Measurements from ENCODE around the gene ANXA10.

GRCh38 chr4:168129046-168129772 lies 36.9 kb downstream of the ANXA10 start:
- TF ChIP-seq SIN3A (IDR thresholded peaks at IDR 0.05; ENCODE audit: borderline replicate concordance, insufficient read depth, low read depth, low read length) (no peak), POLR2AphosphoS5 (IDR thresholded peaks at IDR 0.05; ENCODE audit: low read depth, low read length) (no peak), REST (IDR thresholded peaks at IDR 0.05; ENCODE audit: insufficient read depth in 1 of 2, low read depth in 2 of 2, low read length in 1 of 2) (no peak), TCF7L2 (IDR thresholded peaks at IDR 0.05; ENCODE audit: low read depth, low read length) (no peak)
- TF ChIP-seq, protein P1, sequence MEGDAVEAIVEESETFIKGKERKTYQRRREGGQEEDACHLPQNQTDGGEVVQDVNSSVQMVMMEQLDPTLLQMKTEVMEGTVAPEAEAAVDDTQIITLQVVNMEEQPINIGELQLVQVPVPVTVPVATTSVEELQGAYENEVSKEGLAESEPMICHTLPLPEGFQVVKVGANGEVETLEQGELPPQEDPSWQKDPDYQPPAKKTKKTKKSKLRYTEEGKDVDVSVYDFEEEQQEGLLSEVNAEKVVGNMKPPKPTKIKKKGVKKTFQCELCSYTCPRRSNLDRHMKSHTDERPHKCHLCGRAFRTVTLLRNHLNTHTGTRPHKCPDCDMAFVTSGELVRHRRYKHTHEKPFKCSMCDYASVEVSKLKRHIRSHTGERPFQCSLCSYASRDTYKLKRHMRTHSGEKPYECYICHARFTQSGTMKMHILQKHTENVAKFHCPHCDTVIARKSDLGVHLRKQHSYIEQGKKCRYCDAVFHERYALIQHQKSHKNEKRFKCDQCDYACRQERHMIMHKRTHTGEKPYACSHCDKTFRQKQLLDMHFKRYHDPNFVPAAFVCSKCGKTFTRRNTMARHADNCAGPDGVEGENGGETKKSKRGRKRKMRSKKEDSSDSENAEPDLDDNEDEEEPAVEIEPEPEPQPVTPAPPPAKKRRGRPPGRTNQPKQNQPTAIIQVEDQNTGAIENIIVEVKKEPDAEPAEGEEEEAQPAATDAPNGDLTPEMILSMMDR (IDR thresholded peaks at IDR 0.05), result no peak
